ENCODE measurements around the gene TEAD2. TPM values are rescaled to one million over a fixed set of nuclear protein-coding genes. Genes with fewer than 3 reads are reported as not detected.

The TEAD2 gene
- total RNA-seq, 2 experiments from 2014 or later: not detected

- intact Hi-C loops (cut with micrococcal nuclease): no loop called here
- Mint-ChIP-seq H3K36me3 (no peaks in the 10 kb centered on the region), H3K9me3 (no peaks in the 10 kb centered on the region), H3K27me3 (peaks cover 1% of the 10 kb centered on the region), H3K4me1 (ENCODE audit: low read depth) (peaks cover 14% of the 10 kb centered on the region), H3K4me3 (no peak overlapping the region), H3K27ac (no peak overlapping the region)
- DNase-seq: no peak
- CTCF ChIA-PET: interaction anchor here (0.6 to 1.7 kb wide), 2 partner anchors 17 to 33 kb away, joined by 5 read pairs; no protein-coding TSS in a partner anchor
- POLR2A ChIA-PET: interaction anchor here (0.5 kb wide), 1 partner anchor 13 kb away, joined by 3 read pairs; no protein-coding TSS in a partner anchor
These were observed 34.7 kb upstream of the TEAD2 start for GRCh38 chr19:49396738-49397505.

GRCh38 chr19:49395581-49396407, 33.6 kb upstream of the TEAD2 start:
- POLR2A ChIA-PET: interaction anchor here (0.6 kb wide), 2 partner anchors 93 to 99 kb away, joined by 3 read pairs; no protein-coding TSS in a partner anchor
- H3K27ac Mint-ChIP-seq: no peak overlapping the region
- H3K9me3 Mint-ChIP-seq: no peaks in the 10 kb centered on the region
- intact Hi-C loops (cut with micrococcal nuclease): no loop called here
- CTCF ChIA-PET: interaction anchor here (1.2 to 1.7 kb wide), 2 partner anchors 34 to 47 kb away, joined by 4 to 5 read pairs; no protein-coding TSS in a partner anchor
- H3K4me1 Mint-ChIP-seq (ENCODE audit: low read depth): peaks cover 19% of the 10 kb centered on the region
- no peaks in the 10 kb centered on the region for H3K36me3 Mint-ChIP-seq
- no peak overlapping the region for H3K4me3 Mint-ChIP-seq
- no peak for DNase-seq
- H3K27me3 Mint-ChIP-seq: peaks cover 2% of the 10 kb centered on the region

GRCh38 chr19:49393881-49394280, 31.7 kb upstream of the TEAD2 start:
- intact Hi-C loops (cut with micrococcal nuclease): no loop called here
- peaks cover 2% of the 10 kb centered on the region for H3K27me3 Mint-ChIP-seq
- H3K36me3 Mint-ChIP-seq: no peaks in the 10 kb centered on the region
- no peak overlapping the region for H3K4me3 Mint-ChIP-seq
- ChIA-PET CTCF (interaction anchor here (0.8 to 4.0 kb wide), 5 partner anchors 15 to 93 kb away, joined by 3 to 48 read pairs (median 5); partner anchors contain the start of gene SLC17A7), POLR2A (no interaction called here)
- H3K4me1 Mint-ChIP-seq (ENCODE audit: low read depth): peaks cover 19% of the 10 kb centered on the region
- DNase-seq: no peak
- H3K9me3 Mint-ChIP-seq: no peaks in the 10 kb centered on the region
- no peak overlapping the region for H3K27ac Mint-ChIP-seq

GRCh38 chr19:49391581-49392399, 29.6 kb upstream of the TEAD2 start:
- Mint-ChIP-seq H3K4me1 (ENCODE audit: low read depth) (peaks cover 19% of the 10 kb centered on the region), H3K27ac (peak overlapping the region; percentile 30), H3K27me3 (peaks cover 2% of the 10 kb centered on the region), H3K36me3 (no peaks in the 10 kb centered on the region), H3K9me3 (no peaks in the 10 kb centered on the region), H3K4me3 (no peak overlapping the region)
- peak; percentile 86 for DNase-seq
- intact Hi-C loops (cut with micrococcal nuclease): loop anchor here (1.0 kb wide), 4 partner anchors 39 to 85 kb away; no protein-coding TSS in a partner anchor
- POLR2A ChIA-PET: interaction anchor here (1.2 kb wide), 1 partner anchor 48 kb away, joined by 3 read pairs; no protein-coding TSS in a partner anchor
- CTCF ChIA-PET: interaction anchor here (0.5 to 4.1 kb wide), 26 partner anchors 9 to 177 kb away, joined by 3 to 48 read pairs (median 4); partner anchors contain the start of genes ALDH16A1, GFY, PIH1D1 and SLC17A7

- CTCF ChIA-PET: interaction anchor here (0.5 to 4.1 kb wide), 18 partner anchors 8 to 176 kb away, joined by 3 to 48 read pairs (median 6); partner anchors contain the start of genes ALDH16A1, PIH1D1 and SLC17A7
- H3K4me1 Mint-ChIP-seq (ENCODE audit: low read depth): peaks cover 19% of the 10 kb centered on the region
These were observed 28.7 kb upstream of the TEAD2 start for GRCh38 chr19:49390929-49391359.

GRCh38 chr19:49390131-49390928, 28.1 kb upstream of the TEAD2 start:
- Mint-ChIP-seq H3K27ac (no peak overlapping the region), H3K27me3 (peaks cover 2% of the 10 kb centered on the region), H3K36me3 (no peaks in the 10 kb centered on the region), H3K9me3 (no peaks in the 10 kb centered on the region), H3K4me1 (ENCODE audit: low read depth) (peaks cover 19% of the 10 kb centered on the region), H3K4me3 (peak overlapping the region; percentile 16)
- ChIA-PET POLR2A (no interaction called here), CTCF (interaction anchor here (1.1 to 4.1 kb wide), 10 partner anchors 16 to 89 kb away, joined by 3 to 48 read pairs (median 12); partner anchors contain the start of genes PIH1D1 and SLC17A7)
- intact Hi-C loops (cut with micrococcal nuclease): no loop called here
- no peak for DNase-seq

More at GRCh38 chr19:49390929-49391359, 28.7 kb upstream of the TEAD2 start:
- Mint-ChIP-seq H3K27me3 (peaks cover 2% of the 10 kb centered on the region), H3K36me3 (no peaks in the 10 kb centered on the region), H3K27ac (no peak overlapping the region), H3K4me3 (no peak overlapping the region), H3K9me3 (no peaks in the 10 kb centered on the region)
- DNase-seq: no peak
- intact Hi-C loops (cut with micrococcal nuclease): no loop called here
- POLR2A ChIA-PET: no interaction called here

GRCh38 chr19:49389406-49389805, 27.2 kb upstream of the TEAD2 start:
- no peaks in the 10 kb centered on the region for H3K36me3 Mint-ChIP-seq
- ChIA-PET POLR2A (no interaction called here), CTCF (interaction anchor here (0.9 to 4.1 kb wide), 3 partner anchors 55 to 86 kb away, joined by 4 to 40 read pairs (median 22); no protein-coding TSS in a partner anchor)
- H3K9me3 Mint-ChIP-seq: no peaks in the 10 kb centered on the region
- no peak for DNase-seq
- no peak overlapping the region for H3K27ac Mint-ChIP-seq
- peaks cover 2% of the 10 kb centered on the region for H3K27me3 Mint-ChIP-seq
- peaks cover 19% of the 10 kb centered on the region for H3K4me1 Mint-ChIP-seq (ENCODE audit: low read depth)
- intact Hi-C loops (cut with micrococcal nuclease): no loop called here
- no peak overlapping the region for H3K4me3 Mint-ChIP-seq

GRCh38 chr19:49387936-49388372, 25.7 kb upstream of the TEAD2 start, which contains the start of gene KASH5:
Gene KASH5 (plus strand): TSS chr19:49388249. CDS start chr19:49390884, 2,635 bp downstream.
- POLR2A ChIA-PET: no interaction called here
- H3K4me3 Mint-ChIP-seq: peak within 1 kb of the TSS; percentile 61
- H3K27me3 Mint-ChIP-seq: peaks cover 2% of the 10 kb centered on the region
- peaks cover 19% of the 10 kb centered on the region for H3K4me1 Mint-ChIP-seq (ENCODE audit: low read depth)
- peak; percentile 94 for DNase-seq
- CTCF ChIA-PET: no interaction called here
- H3K36me3 Mint-ChIP-seq: no peaks in the 10 kb centered on the region
- intact Hi-C loops (cut with micrococcal nuclease): no loop called here
- peak within 1 kb of the TSS; percentile 84 for H3K27ac Mint-ChIP-seq
- no peaks in the 10 kb centered on the region for H3K9me3 Mint-ChIP-seq

GRCh38 chr19:49383599-49383998, 21.4 kb upstream of the TEAD2 start:
- DNase-seq: no peak
- H3K4me1 Mint-ChIP-seq (ENCODE audit: low read depth): peaks cover 9% of the 10 kb centered on the region
- H3K36me3 Mint-ChIP-seq: no peaks in the 10 kb centered on the region
- no peak overlapping the region for H3K4me3 Mint-ChIP-seq
- H3K27me3 Mint-ChIP-seq: no peaks in the 10 kb centered on the region
- intact Hi-C loops (cut with micrococcal nuclease): no loop called here
- ChIA-PET POLR2A (interaction anchor here (0.6 kb wide), 1 partner anchor 13 kb away, joined by 3 read pairs; no protein-coding TSS in a partner anchor), CTCF (interaction anchor here (1.4 to 1.6 kb wide), 2 partner anchors 8 to 82 kb away, joined by 4 to 9 read pairs; no protein-coding TSS in a partner anchor)
- H3K27ac Mint-ChIP-seq: no peak overlapping the region
- peaks cover 6% of the 10 kb centered on the region for H3K9me3 Mint-ChIP-seq

- intact Hi-C loops (cut with micrococcal nuclease): no loop called here
- Mint-ChIP-seq H3K4me3 (no peak overlapping the region), H3K4me1 (ENCODE audit: low read depth) (peaks cover 3% of the 10 kb centered on the region), H3K36me3 (no peaks in the 10 kb centered on the region), H3K27ac (no peak overlapping the region), H3K9me3 (peaks cover 6% of the 10 kb centered on the region), H3K27me3 (no peaks in the 10 kb centered on the region)
- DNase-seq: no peak
- ChIA-PET POLR2A (no interaction called here), CTCF (interaction anchor here (1.4 to 1.6 kb wide), 2 partner anchors 9 to 81 kb away, joined by 4 to 9 read pairs; no protein-coding TSS in a partner anchor)
These were observed 20.4 kb upstream of the TEAD2 start for GRCh38 chr19:49382639-49383038.
